GM19324 (cell line): ENCODE results near the gene APMAP.

Experiments used
- ATAC-seq: cut with Tn5 transposase; IDR thresholded peaks from one replicate; pipeline ENCODE4 v1.9.1; 2021; ENCODE audit warnings: mild to moderate bottlenecking, moderate library complexity; ENCODE audit not compliant: unreplicated experiment, low FRiP score

APMAP gene

DNA sequence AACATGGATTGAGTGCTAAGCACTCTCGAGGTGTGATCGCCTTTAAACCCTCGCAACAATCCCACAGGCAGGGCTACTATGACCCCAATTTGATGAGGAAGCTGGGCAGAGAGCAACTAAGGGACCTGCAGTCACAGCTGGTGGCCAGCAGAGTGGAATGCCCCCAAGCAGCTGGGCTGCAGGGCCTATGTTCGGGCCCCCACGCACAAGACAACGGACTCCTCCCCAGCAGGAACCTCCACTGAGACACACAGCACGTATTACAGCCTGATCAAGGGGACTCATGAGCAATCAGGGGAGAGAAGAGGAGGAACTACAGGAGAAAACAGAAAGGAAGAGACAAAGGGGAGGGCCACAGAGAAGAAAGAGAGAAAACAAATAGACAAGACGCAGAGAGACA is 21.8 kb downstream of the APMAP start:
- no peak for ATAC-seq

DNA sequence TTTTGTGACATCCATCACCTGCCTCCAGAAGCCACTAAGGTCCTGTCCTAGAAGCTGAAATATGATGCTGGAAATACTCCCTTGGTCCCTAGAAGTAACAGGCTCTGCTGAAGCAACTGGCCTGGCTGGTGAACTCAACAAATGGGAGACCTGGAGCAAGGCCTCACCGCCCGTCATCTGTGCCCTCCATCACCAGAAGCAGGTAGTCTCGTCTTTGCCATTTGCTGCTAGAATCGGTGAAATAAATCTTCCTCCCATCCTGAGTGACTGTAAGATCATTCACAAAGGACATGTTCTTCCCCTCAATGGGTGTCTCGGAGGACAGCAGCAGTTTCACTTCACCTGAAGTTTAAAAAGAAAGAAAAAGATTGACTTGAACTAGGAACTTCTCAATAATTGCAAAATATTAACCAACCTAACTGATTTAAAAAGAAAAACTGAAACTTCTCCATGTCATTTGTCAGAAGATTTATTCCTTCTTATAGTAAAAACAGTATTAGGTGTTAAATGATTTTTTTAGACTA is 22.5 kb downstream of the APMAP start:
- no peak for ATAC-seq

DNA sequence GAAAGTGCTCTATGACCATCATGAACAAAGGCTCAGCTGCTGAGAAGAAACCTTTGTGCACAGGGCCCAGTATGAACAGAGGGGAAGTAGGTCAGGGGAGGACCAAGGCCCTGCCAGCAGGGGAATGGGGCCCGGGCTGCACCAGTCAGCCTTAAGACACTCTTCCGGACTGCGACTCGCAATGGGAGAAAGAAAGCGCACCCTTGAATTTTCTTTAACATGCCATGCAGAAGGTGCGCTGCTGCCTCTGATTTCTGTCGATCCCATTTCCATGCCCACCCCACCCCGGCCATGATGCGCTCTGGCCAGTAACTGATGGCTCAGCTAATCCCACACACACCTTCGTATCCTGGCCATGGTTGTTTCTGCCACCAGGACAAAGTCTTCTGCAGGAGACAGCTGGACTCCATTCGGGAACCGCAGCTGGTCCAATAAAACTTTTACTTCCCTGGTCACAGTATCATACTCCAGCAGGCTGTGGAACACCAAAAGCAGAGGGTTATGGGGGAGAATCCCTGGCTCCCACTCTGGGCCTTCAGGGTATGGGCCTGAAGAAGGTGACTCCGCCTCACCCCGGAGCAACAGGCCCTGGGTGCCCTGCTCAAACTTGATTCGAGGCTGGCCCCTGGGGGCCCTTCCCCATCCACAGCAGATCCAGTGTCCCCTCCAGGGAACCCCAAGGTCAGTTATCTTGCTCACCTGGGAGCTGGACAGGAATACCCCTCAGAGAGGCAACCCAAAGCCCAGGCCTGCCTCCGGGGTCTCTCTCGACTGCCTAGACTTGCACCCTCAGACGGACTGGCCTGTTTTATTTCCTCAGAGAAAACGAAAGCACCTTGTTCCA is 23.1 kb downstream of the APMAP start:
- no peak for ATAC-seq

DNA sequence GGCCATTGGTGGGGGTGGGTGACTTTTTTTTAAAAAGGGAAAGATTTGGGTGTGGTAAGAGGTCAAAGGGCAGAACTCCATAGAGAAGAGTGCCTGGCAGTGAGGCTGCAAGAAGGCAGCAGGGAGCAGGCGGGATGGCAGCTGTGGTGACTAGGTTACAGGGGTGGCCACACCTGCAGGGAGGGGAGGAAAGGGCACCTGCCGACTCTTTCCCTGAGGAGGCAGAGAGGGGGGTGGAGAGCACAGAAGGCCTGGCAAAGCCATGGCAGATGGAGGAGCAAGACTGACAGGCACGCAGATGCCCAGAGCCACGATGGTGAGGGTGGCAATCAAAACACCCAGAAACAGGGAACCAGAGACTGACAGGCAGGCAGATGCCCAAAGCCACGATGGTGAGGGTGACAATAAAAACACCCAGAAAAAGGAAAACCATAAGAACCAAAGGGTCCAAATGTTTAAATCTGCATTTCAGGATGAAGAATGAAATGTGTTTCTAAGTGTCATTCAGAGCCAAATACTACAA is 24.2 kb downstream of the APMAP start:
- ATAC-seq, result no peak

DNA sequence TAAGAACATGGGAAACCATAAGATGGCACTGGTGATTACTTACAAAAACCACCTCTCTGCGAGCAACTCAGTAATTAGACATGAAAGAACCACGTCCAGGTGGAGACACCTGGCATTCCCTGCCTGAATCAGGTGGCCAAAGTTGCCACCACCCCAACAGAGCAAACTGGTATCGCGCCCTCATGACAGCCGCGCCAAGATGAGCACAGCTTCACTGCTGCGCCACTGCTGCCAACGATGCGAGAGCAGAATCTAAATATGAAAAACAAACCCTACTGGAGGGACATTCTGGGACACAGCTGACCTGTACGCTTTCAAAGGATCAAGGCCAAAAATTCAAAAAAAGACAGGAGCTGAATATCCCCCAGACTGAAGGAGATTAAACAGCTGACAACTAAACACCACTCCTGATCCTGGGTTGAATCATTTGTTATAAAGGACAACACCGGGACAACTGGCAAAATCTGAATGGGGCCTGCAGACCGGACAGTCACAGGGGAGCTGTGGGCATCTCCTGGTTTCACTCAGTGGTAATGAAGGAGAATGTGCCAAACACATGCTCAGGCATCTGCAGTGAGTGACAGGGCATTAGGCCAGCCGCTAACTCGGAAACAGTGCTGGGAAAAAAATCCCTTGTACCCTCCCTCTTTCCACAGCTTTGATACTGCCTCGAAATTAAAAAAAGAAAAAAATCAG is 26.1 kb downstream of the APMAP start:
- no peak for ATAC-seq

DNA sequence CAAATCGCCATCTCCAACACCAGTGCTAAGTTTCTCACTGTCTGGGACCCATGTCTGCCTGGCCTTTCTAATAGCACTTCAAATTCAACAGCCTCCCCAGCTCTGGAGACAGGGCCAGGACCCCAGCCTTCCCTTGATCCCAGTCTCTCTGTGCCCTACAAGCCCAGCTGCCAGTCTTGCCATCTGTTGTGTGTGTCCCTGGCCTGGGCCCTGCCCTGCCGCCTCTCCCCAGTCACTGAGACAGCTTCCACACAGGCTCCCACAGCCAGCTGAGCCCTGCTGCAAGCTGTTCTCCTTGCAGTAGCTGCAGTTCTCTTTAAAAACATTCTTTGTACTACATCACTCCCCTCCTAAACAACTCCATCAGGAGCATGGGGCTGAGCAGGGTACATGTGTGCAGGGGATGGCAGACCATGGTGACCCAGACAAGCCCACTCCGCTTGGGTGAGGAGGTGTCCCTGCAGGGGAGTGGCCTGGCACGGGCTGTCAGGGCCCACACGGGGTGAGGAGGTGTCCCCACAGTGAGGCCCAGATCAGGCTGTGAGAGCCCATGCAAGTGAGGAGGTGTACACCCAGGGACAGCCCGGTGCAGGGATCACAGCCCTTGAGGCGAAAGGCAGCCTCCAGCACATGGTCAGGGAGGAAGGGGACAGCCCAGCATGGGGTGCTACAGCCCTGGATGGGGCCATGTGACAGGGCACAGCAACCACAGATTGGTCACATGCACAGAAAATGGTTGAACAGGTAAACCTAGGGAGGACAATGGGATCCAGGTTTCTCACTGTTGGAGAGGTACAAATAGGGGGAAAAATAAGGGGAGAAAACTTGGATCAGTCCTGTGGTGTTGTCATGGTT is 27.3 kb downstream of the APMAP start:
- ATAC-seq, result no peak

DNA sequence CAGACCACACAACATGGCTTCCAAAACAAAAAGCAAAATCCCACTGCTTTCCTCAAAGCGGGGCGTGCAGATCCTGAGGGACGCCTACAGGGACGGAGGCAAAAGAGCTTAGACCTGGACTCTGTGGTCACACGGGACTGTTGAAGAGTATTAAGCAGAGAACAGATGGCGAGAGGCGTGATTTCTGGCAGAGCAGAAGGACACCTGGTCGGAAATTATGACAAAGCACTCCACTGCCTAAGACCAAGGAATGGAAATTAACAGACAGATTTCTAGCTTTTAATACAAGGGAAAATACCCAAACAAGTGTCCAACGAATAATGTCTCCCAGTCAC is 28.1 kb downstream of the APMAP start:
- ATAC-seq, result no peak

DNA sequence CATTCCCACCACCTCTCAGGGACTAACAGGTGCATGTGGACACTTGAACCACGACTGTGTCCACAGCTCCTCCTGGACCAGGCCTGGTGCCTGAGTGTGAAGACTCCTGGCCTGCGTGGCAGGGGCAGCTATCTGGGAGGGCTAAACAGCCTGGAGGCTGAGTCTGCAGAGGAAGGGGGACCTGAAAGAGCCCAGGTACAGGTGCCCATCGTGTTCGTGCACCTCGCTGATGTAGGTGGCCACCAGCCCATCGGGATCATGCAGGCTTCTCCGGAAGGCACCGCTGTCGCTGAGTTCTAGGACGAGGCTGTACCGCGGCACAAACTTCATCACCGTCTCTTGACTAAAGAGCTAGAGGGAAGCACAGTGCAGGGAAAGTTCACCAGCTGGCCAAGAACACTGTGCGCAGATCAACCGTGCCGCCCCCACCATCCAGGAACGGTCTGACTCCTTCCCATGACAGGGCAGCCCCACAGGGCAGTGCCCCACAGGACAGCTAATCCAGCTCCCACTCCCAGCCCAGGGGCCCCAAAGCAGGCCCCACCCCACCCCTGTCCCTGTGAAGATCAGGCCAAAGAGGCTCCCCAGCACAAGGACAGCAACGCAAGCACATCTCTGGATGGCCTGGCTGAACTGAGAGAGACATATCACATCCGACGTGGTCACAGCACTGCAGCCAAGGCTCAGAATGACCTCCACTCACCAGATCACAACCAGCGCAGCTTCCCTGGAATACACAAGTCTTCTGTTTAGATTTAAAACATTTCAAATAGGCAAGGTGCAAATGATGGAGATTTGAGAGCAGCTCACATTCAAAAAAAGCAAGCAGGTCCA is 28.7 kb downstream of the APMAP start:
- no peak for ATAC-seq

DNA sequence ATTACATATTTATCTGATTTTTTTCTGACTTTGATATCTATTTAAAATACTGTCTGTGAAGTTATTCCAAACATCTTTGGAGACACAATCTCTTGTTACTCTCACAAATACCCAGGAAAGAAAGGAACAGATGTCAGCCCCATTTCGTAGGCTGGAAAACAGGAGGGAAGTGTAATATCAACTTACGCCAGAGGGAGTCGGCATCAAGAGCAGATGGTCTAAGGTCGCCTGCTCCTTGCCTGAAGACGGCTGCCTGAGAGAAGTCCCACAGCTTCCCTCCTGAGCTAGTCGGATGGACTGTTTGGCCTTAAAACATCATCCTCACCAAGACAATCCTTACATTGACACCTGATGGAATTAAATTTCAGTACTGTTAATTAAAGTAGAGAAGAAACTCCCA is 30.0 kb downstream of the APMAP start:
- ATAC-seq, result no peak

DNA sequence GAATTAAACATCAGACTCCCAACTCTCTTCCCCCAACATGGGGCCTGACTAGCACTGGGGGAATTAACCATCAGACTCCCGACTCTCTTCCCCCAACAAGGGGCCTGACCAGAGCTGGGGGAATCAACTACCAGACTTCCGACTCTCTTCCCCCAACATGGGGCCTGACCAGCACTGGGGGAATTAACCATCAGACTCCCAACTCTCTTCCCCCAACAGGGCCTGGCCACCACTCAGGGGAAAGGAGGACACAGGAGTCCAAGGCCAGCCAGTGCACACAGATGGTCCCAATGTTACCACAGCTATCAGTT is 30.4 kb downstream of the APMAP start:
- ATAC-seq, result no peak

DNA sequence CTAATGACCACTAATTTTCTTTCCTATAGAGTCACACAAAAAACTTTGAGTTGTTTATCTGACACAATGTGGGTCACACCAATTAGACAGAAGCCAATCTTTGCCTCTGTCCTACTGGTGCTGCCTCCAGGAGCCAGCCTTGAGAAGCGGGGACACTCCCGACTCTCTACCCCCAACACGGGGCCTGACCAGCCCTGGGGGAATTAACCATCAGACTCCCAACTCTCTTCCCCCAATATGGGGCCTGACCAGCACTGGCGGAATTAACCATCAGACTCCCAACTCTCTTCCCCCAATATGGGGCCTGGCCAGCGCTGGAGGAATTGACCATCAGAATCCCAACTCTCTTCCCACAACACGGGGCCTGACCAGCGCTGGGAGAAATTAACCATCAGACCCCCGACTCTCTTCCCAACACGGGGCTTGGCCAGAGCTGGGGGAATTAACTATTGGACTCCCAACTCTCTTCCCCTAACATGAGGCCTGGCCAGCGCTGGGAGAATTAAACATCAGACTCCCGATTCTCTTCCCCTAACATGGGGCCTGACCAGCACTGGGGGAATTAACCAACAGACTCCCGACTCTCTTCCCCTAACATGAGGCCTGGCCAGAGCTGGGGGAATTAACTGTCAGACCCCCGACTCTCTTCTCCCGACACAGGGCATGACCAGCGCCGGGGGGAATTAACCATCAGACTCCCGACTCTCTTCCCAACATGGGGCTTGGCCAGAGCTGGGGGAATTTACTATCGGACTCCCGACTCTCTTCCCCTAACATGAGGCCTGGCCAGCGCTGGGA is 31.0 kb downstream of the APMAP start:
- no peak for ATAC-seq

DNA sequence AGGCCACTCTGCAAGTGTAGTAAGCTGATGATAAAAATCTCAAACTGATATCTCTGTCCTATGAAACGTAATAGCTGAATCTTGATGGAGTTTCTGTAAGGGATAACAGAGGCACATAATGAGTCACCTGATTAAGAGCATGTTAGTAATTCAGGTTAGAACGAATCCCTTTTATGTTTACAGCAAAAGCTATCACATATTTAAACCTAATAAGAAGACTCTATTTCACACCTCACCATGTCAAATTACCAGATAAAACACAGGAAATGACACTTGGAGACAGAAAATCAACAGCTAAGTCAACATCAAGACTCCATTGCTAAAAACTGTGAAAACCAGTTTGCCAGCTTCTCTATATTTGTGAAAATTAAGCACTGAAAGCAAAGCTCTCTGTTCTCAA is 31.7 kb downstream of the APMAP start:
- no peak for ATAC-seq

DNA sequence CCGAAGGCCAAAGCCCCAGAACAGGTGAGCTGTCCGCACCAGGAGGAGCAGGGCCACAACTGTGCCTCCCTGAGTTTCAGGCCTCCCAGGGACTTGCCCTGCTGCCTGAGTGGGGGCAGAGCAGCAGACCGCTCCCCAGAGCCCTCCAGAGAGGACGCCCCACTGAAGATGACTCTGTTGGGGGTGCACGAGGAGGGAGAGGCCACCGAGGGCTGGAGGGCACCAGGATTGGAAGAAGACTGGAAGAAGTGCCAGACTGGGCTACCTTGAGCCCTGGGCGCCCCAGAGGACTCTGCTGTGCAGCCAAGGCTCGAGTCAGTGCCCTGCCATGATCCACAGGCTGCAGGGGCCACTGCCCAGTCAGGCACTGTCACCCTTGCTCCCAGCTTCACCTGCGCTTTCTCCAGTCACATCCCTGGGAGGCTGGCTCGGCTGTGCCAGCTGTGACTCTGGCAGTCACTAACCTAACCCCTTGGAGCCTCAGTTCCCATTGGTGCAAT is 32.2 kb downstream of the APMAP start:
- no peak for ATAC-seq

DNA sequence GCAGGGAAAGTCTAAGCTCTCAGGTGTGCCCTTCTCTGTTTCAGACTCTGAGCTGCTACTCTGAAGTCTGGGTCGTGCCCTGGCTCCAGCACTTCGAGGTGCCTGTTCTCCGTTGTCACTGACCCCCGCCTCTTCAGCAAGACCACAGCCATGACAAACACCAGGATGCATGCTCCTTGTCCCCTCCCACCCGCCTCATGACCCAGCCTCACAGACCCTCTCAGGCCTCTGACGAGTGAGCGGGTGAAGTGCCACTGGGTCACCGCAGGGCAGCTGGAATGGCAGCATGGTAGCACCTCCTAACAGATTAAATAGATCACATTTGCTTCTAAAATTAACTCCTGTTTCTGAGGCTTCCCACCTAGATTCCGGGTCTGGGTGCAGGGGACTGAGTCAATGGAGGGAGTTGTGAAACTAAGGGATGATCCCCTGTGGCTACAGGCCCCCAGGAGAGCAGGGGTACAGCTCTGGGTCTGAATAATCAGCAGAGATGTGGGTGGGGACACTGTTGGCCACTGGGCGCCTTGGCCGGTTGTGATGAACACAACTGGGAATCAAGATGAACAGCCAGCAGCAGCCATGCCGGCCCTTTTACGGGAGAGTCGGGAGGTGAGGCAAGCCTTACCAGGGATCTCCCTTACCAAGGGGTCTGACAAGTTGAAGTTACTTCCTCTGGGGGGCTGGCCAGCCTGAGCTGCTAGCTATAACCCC is 32.8 kb downstream of the APMAP start:
- no peak for ATAC-seq

DNA sequence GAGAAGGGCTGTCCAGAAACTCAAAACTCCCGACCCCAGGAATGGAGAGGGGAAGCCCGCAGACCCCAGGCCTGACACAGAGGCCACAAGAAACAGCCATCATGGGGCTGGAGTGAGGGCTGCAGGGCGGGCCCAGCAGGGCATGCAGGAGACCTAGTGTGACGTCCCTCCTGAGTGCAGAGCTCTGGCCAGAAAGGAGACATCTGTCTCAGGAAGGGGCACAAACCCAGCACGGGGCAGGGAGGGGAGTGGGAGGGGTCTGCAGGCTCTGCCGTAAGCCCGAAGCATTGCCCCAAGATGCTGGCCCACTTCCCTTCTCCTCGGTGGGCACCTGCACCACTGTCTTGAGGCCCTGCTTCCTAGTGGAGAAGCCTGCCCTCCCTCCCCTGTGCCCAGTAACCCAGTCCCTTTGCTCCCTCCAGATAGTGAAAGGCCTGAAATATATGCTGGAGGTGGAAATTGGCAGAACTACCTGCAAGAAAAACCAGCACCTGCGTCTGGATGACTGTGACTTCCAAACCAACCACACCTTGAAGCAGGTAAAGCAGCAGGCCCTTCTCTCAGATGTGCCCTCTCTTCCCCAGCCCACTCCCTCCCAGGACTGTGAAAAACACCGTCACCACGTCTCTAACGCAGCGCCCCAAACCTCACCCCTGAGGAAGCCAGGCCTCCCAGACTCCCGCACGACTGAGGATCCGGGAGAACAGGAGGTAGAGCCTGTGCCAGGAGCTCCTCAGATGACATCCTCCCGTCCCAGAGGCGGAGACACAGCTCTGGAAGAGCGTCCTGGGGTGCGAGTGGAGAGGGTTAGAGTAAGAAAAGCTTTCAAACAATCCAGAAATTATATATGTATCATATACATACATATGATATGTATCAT is 33.8 kb downstream of the APMAP start:
- no peak for ATAC-seq

DNA sequence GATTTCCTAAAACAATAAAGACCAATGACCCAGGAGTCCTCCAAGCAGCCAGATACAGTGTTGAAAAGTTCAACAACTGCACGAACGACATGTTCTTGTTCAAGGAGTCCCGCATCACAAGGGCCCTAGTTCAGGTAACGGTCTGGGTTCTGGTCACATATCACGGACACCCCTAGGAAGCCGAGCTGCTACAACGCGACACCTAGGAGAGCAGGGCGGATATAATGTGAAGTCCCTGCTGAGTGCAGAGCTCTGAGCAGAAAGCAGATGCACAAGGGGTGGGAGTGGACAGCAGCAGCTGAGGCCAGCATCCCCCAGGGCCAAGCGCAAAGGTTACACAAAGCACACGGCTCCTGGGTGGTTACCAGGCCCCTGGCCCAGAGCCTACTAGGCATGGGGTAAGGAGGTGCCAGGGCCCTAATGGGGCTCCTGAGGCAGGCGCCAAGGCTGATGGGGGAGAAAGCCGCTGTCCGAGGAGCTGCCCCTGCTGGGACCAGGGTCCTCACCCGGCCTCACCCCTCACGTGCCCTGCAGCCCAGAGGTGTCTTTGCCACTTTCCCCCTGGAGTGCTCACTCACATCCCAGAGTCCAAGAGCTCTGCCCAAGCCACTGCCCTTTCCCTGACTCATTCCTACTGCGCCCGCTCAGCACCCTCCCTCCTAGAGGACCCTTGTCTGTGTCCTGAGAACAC is 35.1 kb downstream of the APMAP start:
- no peak for ATAC-seq
